Measurements from ENCODE around the gene TBKBP1. TPM values are rescaled to one million over a fixed set of nuclear protein-coding genes. Genes with fewer than 3 reads are reported as not detected.

Gene TBKBP1
- polyA plus RNA-seq, 3 donors = 0.22 to 7.7 (median 0.45) TPM

GRCh38 chr17:47700471-47701449 lies 6.8 kb downstream of the TBKBP1 start:
- Histone ChIP-seq H3K9me3 (replicated peaks in 1 of 2; ENCODE audit: control insufficient read depth in 1 of 2, insufficient read depth in 1 of 2, low read length in 2 of 2) (no peaks in the 10 kb centered on the region), H3K9ac (ENCODE audit: insufficient read depth, low read length, poor library complexity, severe bottlenecking) (no peak overlapping the region), H3K4me1 (ENCODE audit: control insufficient read depth in 1 of 2, insufficient read depth in 2 of 2, low read length in 2 of 2) (peaks cover 31 to 36% of the 10 kb centered on the region in 2 donors), H2AFZ (ENCODE audit: insufficient read depth, low read depth, low read length, poor library complexity, severe bottlenecking) (no peak overlapping the region), H3K79me2 (ENCODE audit: insufficient read depth, low read length) (no peaks in the 10 kb centered on the region), H3K27me3 (ENCODE audit: control insufficient read depth in 2 of 2, insufficient read depth in 2 of 2, low read length in 2 of 2) (peaks cover 0 to 12% of the 10 kb centered on the region in 2 donors), H3K27ac (ENCODE audit: low read depth in 1 of 2, low read length in 2 of 2) (no peak overlapping the region), H3K4me2 (replicated peaks; ENCODE audit: extremely low read depth, low read length, poor library complexity, severe bottlenecking) (no peak overlapping the region), H3K4me3 (replicated peaks in 1 of 3; ENCODE audit: low read depth in 2 of 3, low read length in 3 of 3) (no peak overlapping the region), H4K20me1 (ENCODE audit: insufficient read depth, low read length) (peaks cover 6% of the 10 kb centered on the region), H3K36me3 (replicated peaks in 1 of 2; ENCODE audit: control insufficient read depth in 1 of 2, insufficient read depth in 2 of 2, low read length in 2 of 2) (no peaks in the 10 kb centered on the region)
- Mint-ChIP-seq H3K27me3 (ENCODE audit: low read depth in 3 of 3) (peaks cover 23 to 29% (median 24%) of the 10 kb centered on the region in 3 donors), H3K27ac (no peak overlapping the region), H3K4me1 (peaks cover 32% of the 10 kb centered on the region), H3K9me3 (peaks cover 0 to 3% (median 0%) of the 10 kb centered on the region in 7 donors), H3K4me3 (no peak overlapping the region), H3K36me3 (peaks cover 3 to 4% of the 10 kb centered on the region in 2 donors)
- WGBS (ENCODE audit: insufficient coverage) = 97% methylated on average over 4 of the region's 13 CpGs
- intact Hi-C loops (cut with micrococcal nuclease) = no loop called here
- DNase-seq = no peak
- TF ChIP-seq CTCF (IDR thresholded peaks at IDR 0.05) = no peak

GRCh38 chr17:47701608-47702007 lies 7.6 kb downstream of the TBKBP1 start:
- H3K36me3 ChIP-seq (replicated peaks in 1 of 2; ENCODE audit: control insufficient read depth in 1 of 2, insufficient read depth in 2 of 2, low read length in 2 of 2) = no peaks in the 10 kb centered on the region
- peaks cover 18 to 34% (median 19%) of the 10 kb centered on the region in 3 donors for H3K27me3 Mint-ChIP-seq (ENCODE audit: low read depth in 3 of 3)
- no peaks in the 10 kb centered on the region for H3K9me3 ChIP-seq (replicated peaks in 1 of 2; ENCODE audit: control insufficient read depth in 1 of 2, insufficient read depth in 1 of 2, low read length in 2 of 2)
- peaks cover 0 to 15% of the 10 kb centered on the region in 2 donors for H3K27me3 ChIP-seq (ENCODE audit: control insufficient read depth in 2 of 2, insufficient read depth in 2 of 2, low read length in 2 of 2)
- H3K79me2 ChIP-seq (ENCODE audit: insufficient read depth, low read length) = no peaks in the 10 kb centered on the region
- H3K4me3 ChIP-seq (replicated peaks in 1 of 3; ENCODE audit: low read depth in 2 of 3, low read length in 3 of 3) = no peak overlapping the region
- H3K36me3 Mint-ChIP-seq = peaks cover 3 to 4% of the 10 kb centered on the region in 2 donors
- H3K27ac Mint-ChIP-seq = no peak overlapping the region
- peaks cover 0 to 3% (median 0%) of the 10 kb centered on the region in 7 donors for H3K9me3 Mint-ChIP-seq
- no peak overlapping the region for H3K9ac ChIP-seq (ENCODE audit: insufficient read depth, low read length, poor library complexity, severe bottlenecking)
- no peak for TF ChIP-seq CTCF (IDR thresholded peaks at IDR 0.05)
- H3K4me3 Mint-ChIP-seq = no peak overlapping the region
- H4K20me1 ChIP-seq (ENCODE audit: insufficient read depth, low read length) = peaks cover 6% of the 10 kb centered on the region
- H3K4me1 ChIP-seq (ENCODE audit: control insufficient read depth in 1 of 2, insufficient read depth in 2 of 2, low read length in 2 of 2) = peaks cover 32 to 36% of the 10 kb centered on the region in 2 donors
- H3K4me1 Mint-ChIP-seq = peaks cover 37% of the 10 kb centered on the region
- no peak overlapping the region for H3K27ac ChIP-seq (ENCODE audit: low read depth in 1 of 2, low read length in 2 of 2)
- no peak overlapping the region for H2AFZ ChIP-seq (ENCODE audit: insufficient read depth, low read depth, low read length, poor library complexity, severe bottlenecking)
- no peak for DNase-seq
- WGBS (ENCODE audit: insufficient coverage) = 100% methylated on average over 1 of the region's 4 CpGs
- intact Hi-C loops (cut with micrococcal nuclease) = no loop called here
- no peak overlapping the region for H3K4me2 ChIP-seq (replicated peaks; ENCODE audit: extremely low read depth, low read length, poor library complexity, severe bottlenecking)
